ENCODE data around the gene HPCAL1.

DNA sequence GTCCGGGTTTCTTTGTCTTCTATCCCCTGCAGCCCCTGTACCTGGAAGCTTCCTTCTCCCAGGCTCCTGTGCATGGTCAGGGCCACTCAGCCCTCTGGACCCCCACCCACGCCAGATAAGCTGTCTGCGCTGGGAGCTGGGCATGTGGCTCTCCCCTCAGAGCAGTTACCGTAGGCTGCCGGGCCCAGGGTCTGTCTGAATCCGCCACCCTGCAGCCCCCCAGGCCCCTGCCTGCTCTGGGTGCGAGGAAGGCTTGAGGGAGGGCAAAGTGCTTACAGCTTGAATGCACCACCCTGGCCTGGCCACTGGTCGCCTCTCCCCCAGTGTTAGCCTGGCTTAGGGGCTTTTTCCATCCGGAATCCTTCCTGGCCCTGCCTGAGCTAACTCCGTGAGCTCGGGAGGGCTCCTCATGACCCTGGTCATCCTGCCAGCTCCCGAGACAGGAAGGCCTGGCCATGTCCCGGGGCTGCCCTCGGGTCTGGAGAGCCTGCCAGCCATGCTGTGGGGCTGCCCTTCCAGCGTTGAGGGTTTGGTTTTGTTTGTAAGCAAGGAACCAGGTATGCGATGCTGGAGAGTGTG, 94.7 kb downstream of the HPCAL1 start:
- TF ChIP-seq CTCF (IDR thresholded peaks at IDR 0.05) (no peak), ZFX (IDR thresholded peaks at IDR 0.05; ENCODE audit: borderline replicate concordance) (no peak)

Data from 22Rv1 (cell line).